ENCODE data around the gene OR1L8.

Gene OR1L8

GRCh38 chr9:122579874-122580273 lies 3.3 kb downstream of the OR1L8 start:
- TF ChIP-seq CTCF (IDR thresholded peaks at IDR 0.05; ENCODE audit: low read depth, low read length, missing control alignments) = no peak
- H3K4me3 ChIP-seq (replicated peaks; ENCODE audit: low read depth, low read length) = no peak overlapping the region
- DNase-seq (ENCODE audit: extremely low read depth, low read depth) = no peak

GRCh38 chr9:122572456-122572855 lies 10.7 kb downstream of the OR1L8 start:
- TF ChIP-seq CTCF (IDR thresholded peaks at IDR 0.05; ENCODE audit: low read depth, low read length, missing control alignments) = no peak
- no peak for DNase-seq (ENCODE audit: extremely low read depth, low read depth)
- no peak overlapping the region for H3K4me3 ChIP-seq (replicated peaks; ENCODE audit: low read depth, low read length)

- no peak overlapping the region for H3K4me3 ChIP-seq (replicated peaks; ENCODE audit: low read depth, low read length)
- no peak for DNase-seq (ENCODE audit: extremely low read depth, low read depth)
- no peak for TF ChIP-seq CTCF (IDR thresholded peaks at IDR 0.05; ENCODE audit: low read depth, low read length, missing control alignments)
Observed at GRCh38 chr9:122567901-122568300, 15.3 kb downstream of the OR1L8 start.

GRCh38 chr9:122562134-122562760 lies 20.9 kb downstream of the OR1L8 start:
- no peak for DNase-seq (ENCODE audit: extremely low read depth, low read depth)

GRCh38 chr9:122561446-122561845 lies 21.7 kb downstream of the OR1L8 start:
- DNase-seq (ENCODE audit: extremely low read depth, low read depth) = no peak

More at GRCh38 chr9:122562134-122562760, 20.9 kb downstream of the OR1L8 start:
- no peak overlapping the region for H3K4me3 ChIP-seq (replicated peaks; ENCODE audit: low read depth, low read length)
- TF ChIP-seq CTCF (IDR thresholded peaks at IDR 0.05; ENCODE audit: low read depth, low read length, missing control alignments) = no peak

GRCh38 chr9:122552812-122553211 lies 30.4 kb downstream of the OR1L8 start, which contains the start of gene OR1N2:
Gene OR1N2 (plus strand): TSS chr9:122553112. CDS start chr9:122553212, 100 bp downstream.
- no peak for TF ChIP-seq CTCF (IDR thresholded peaks at IDR 0.05; ENCODE audit: low read depth, low read length, missing control alignments)

More at GRCh38 chr9:122561446-122561845, 21.7 kb downstream of the OR1L8 start:
- TF ChIP-seq CTCF (IDR thresholded peaks at IDR 0.05; ENCODE audit: low read depth, low read length, missing control alignments) = no peak
- no peak overlapping the region for H3K4me3 ChIP-seq (replicated peaks; ENCODE audit: low read depth, low read length)

GRCh38 chr9:122551371-122551770 lies 31.8 kb downstream of the OR1L8 start:
- DNase-seq (ENCODE audit: extremely low read depth, low read depth) = no peak
- no peak overlapping the region for H3K4me3 ChIP-seq (replicated peaks; ENCODE audit: low read depth, low read length)
- no peak for TF ChIP-seq CTCF (IDR thresholded peaks at IDR 0.05; ENCODE audit: low read depth, low read length, missing control alignments)

More at GRCh38 chr9:122552812-122553211, 30.4 kb downstream of the OR1L8 start, which contains the start of gene OR1N2:
- no peak for DNase-seq (ENCODE audit: extremely low read depth, low read depth)
- H3K4me3 ChIP-seq (replicated peaks; ENCODE audit: low read depth, low read length) = no peak within 1 kb of the TSS

All from HFF-Myc (cell line).